Measurements from ENCODE around the gene NMRAL1.

Gene NMRAL1

GRCh38 chr16:4474192-4474961 lies at the start of gene NMRAL1:
NMRAL1 (minus strand) TSS chr16:4474625; CDS start chr16:4474132, 493 bp downstream.
- Histone ChIP-seq H3K36me3 (ENCODE audit: insufficient read depth, insufficient read length, low read length) (peaks cover 15% of the 10 kb centered on the region), H3K27me3 (ENCODE audit: insufficient read depth, insufficient read length) (no peaks in the 10 kb centered on the region), H3K9me3 (ENCODE audit: insufficient read depth, low read length) (peaks cover 10% of the 10 kb centered on the region; the same call in 1 of the 2 replicates), H3K9ac (ENCODE audit: insufficient read length, low read depth) (peak within 1 kb of the TSS; percentile 83), H3K4me3 (ENCODE audit: insufficient read length, low read depth) (peak within 1 kb of the TSS; percentile 71), H3K4me1 (ENCODE audit: insufficient read depth, insufficient read length) (no peaks in the 10 kb centered on the region)
- TF ChIP-seq YY1 (IDR thresholded peaks at IDR 0.05; ENCODE audit: insufficient read depth, insufficient read length) (no peak), ZNF274 (IDR thresholded peaks at IDR 0.05; ENCODE audit: low read depth, low read length) (no peak)
- DNase-seq (ENCODE audit: low read depth, low spot score): peak; percentile 92

GRCh38 chr16:4523686-4524085 lies 49.3 kb upstream of the NMRAL1 start:
- TF ChIP-seq YY1 (IDR thresholded peaks at IDR 0.05; ENCODE audit: insufficient read depth, insufficient read length) (no peak), ZNF274 (IDR thresholded peaks at IDR 0.05; ENCODE audit: low read depth, low read length) (no peak), SUZ12 (IDR thresholded peaks at IDR 0.05; ENCODE audit: extremely low read depth, insufficient read depth, insufficient read length) (no peak)
- H3K36me3 ChIP-seq (ENCODE audit: insufficient read depth, insufficient read length, low read length): peaks cover 24% of the 10 kb centered on the region
- H3K27me3 ChIP-seq (ENCODE audit: insufficient read depth, insufficient read length): no peaks in the 10 kb centered on the region
- H3K4me3 ChIP-seq (ENCODE audit: insufficient read length, low read depth): no peak overlapping the region
- no peak for DNase-seq (ENCODE audit: low read depth, low spot score)
- no peaks in the 10 kb centered on the region for H3K9me3 ChIP-seq (ENCODE audit: insufficient read depth, low read length)
- H3K4me1 ChIP-seq (ENCODE audit: insufficient read depth, insufficient read length): peaks cover 17% of the 10 kb centered on the region
- no peak overlapping the region for H3K9ac ChIP-seq (ENCODE audit: insufficient read length, low read depth)

- peak overlapping the region; percentile 4 for H3K9ac ChIP-seq (ENCODE audit: insufficient read length, low read depth)
- no peak overlapping the region for H3K4me3 ChIP-seq (ENCODE audit: insufficient read length, low read depth)
- no peak for DNase-seq (ENCODE audit: low read depth, low spot score)
- no peak for TF ChIP-seq ZNF274 (IDR thresholded peaks at IDR 0.05; ENCODE audit: low read depth, low read length)
- TF ChIP-seq YY1 (IDR thresholded peaks at IDR 0.05; ENCODE audit: insufficient read depth, insufficient read length): no peak
- no peaks in the 10 kb centered on the region for H3K9me3 ChIP-seq (ENCODE audit: insufficient read depth, low read length)
- no peaks in the 10 kb centered on the region for H3K27me3 ChIP-seq (ENCODE audit: insufficient read depth, insufficient read length)
- H3K4me1 ChIP-seq (ENCODE audit: insufficient read depth, insufficient read length): peaks cover 17% of the 10 kb centered on the region
- H3K36me3 ChIP-seq (ENCODE audit: insufficient read depth, insufficient read length, low read length): peaks cover 24% of the 10 kb centered on the region
Observed at GRCh38 chr16:4522051-4522581, 47.7 kb upstream of the NMRAL1 start.

GRCh38 chr16:4520913-4521312 lies 46.5 kb upstream of the NMRAL1 start:
- TF ChIP-seq SUZ12 (IDR thresholded peaks at IDR 0.05; ENCODE audit: extremely low read depth, insufficient read depth, insufficient read length) (no peak), YY1 (IDR thresholded peaks at IDR 0.05; ENCODE audit: insufficient read depth, insufficient read length) (no peak), ZNF274 (IDR thresholded peaks at IDR 0.05; ENCODE audit: low read depth, low read length) (no peak)
- H3K27me3 ChIP-seq (ENCODE audit: insufficient read depth, insufficient read length): no peaks in the 10 kb centered on the region
- peaks cover 27% of the 10 kb centered on the region for H3K36me3 ChIP-seq (ENCODE audit: insufficient read depth, insufficient read length, low read length)
- H3K9me3 ChIP-seq (ENCODE audit: insufficient read depth, low read length): no peaks in the 10 kb centered on the region
- no peak overlapping the region for H3K4me3 ChIP-seq (ENCODE audit: insufficient read length, low read depth)
- H3K9ac ChIP-seq (ENCODE audit: insufficient read length, low read depth): no peak overlapping the region
- H3K4me1 ChIP-seq (ENCODE audit: insufficient read depth, insufficient read length): peaks cover 17% of the 10 kb centered on the region
- DNase-seq (ENCODE audit: low read depth, low spot score): no peak

- Histone ChIP-seq H3K4me3 (ENCODE audit: insufficient read length, low read depth) (no peak overlapping the region), H3K27me3 (ENCODE audit: insufficient read depth, insufficient read length) (no peaks in the 10 kb centered on the region), H3K4me1 (ENCODE audit: insufficient read depth, insufficient read length) (peaks cover 17% of the 10 kb centered on the region), H3K9ac (ENCODE audit: insufficient read length, low read depth) (no peak overlapping the region), H3K9me3 (ENCODE audit: insufficient read depth, low read length) (no peaks in the 10 kb centered on the region), H3K36me3 (ENCODE audit: insufficient read depth, insufficient read length, low read length) (peaks cover 27% of the 10 kb centered on the region)
- TF ChIP-seq YY1 (IDR thresholded peaks at IDR 0.05; ENCODE audit: insufficient read depth, insufficient read length): no peak
- TF ChIP-seq SUZ12 (IDR thresholded peaks at IDR 0.05; ENCODE audit: extremely low read depth, insufficient read depth, insufficient read length): no peak
- TF ChIP-seq ZNF274 (IDR thresholded peaks at IDR 0.05; ENCODE audit: low read depth, low read length): no peak
- no peak for DNase-seq (ENCODE audit: low read depth, low spot score)
Observed at GRCh38 chr16:4519274-4520058, 45.0 kb upstream of the NMRAL1 start.

GRCh38 chr16:4517812-4518680 lies 43.6 kb upstream of the NMRAL1 start:
- Histone ChIP-seq H3K36me3 (ENCODE audit: insufficient read depth, insufficient read length, low read length) (peaks cover 31% of the 10 kb centered on the region), H3K9me3 (ENCODE audit: insufficient read depth, low read length) (no peaks in the 10 kb centered on the region), H3K4me3 (ENCODE audit: insufficient read length, low read depth) (no peak overlapping the region), H3K27me3 (ENCODE audit: insufficient read depth, insufficient read length) (no peaks in the 10 kb centered on the region), H3K4me1 (ENCODE audit: insufficient read depth, insufficient read length) (peaks cover 11% of the 10 kb centered on the region), H3K9ac (ENCODE audit: insufficient read length, low read depth) (no peak overlapping the region)
- TF ChIP-seq SUZ12 (IDR thresholded peaks at IDR 0.05; ENCODE audit: extremely low read depth, insufficient read depth, insufficient read length) (no peak), YY1 (IDR thresholded peaks at IDR 0.05; ENCODE audit: insufficient read depth, insufficient read length) (no peak), ZNF274 (IDR thresholded peaks at IDR 0.05; ENCODE audit: low read depth, low read length) (no peak)
- peak; percentile 63 for DNase-seq (ENCODE audit: low read depth, low spot score)

Measured in NT2/D1 (cell line).